GM18868 (cell line): ENCODE data around the gene TMED5.

Source experiments
- ATAC-seq: cut with Tn5 transposase; IDR thresholded peaks from one replicate; pipeline ENCODE4 v1.9.1; 2021; ENCODE audit warnings: mild to moderate bottlenecking, moderate library complexity; ENCODE audit not compliant: unreplicated experiment

The TMED5 gene

DNA sequence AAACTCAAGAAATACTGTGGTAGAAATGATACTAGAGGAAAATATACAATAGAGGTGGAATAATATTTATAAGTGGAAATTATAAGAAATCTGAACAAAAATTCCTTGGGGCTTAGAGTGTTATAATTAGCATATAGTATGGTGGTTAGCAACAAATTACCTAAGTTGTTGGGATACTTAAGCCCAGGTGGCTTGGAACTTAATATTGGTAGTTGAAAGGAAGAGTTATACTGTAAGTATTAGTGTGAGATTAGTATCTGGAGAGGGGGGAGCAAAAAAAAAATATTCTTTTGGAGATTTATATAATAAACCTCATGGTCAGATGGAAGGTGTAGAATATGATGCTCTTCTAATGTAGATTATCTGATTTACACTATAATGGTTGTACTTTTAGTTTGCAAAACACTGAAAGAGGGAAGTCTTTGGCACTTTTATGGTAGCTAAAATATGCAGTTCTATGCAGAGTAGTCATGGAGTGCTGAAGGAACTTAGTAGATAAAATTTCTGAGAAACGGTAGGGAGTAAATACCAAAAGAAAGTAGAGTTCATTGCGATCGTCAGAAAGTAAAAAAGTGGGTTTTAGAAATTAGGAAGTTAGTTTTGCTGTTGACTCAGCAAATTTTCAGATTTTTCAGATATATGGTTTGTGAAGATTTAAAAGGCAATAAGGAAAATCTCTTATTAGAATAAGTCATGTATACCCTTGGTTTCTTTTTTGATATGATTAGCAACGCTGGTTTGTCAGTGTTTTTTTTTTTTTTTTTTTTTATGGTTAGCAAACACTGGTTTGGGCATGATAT, 55.5 kb downstream of the TMED5 start:
- no peak for ATAC-seq

DNA sequence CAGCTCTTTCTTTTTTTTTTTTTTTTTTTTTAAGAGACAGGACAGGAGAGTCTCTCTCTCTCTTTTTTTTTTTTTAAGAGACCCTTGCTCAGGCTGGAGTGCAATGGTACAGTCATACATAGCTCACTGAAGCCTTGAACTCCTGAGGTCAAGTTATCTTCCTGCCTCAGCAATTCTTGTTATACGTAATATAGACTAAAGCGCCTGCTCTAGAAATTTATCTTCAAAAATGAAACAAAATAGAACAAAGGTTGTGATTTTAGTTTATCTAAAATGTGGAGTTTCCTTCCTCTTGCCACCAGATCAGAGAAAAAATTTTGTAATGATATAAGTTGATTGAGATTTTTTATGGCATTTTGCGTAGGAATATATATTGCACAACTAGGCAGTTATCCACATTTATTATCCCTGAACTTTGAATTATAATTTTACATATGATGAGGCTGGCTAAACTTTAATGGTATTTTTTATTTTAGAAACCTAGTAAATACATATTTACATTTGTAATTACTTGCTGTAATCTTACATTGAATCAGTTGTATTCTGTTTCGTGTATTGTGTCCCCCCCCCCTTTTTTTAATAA, 56.9 kb downstream of the TMED5 start:
- no peak for ATAC-seq

DNA sequence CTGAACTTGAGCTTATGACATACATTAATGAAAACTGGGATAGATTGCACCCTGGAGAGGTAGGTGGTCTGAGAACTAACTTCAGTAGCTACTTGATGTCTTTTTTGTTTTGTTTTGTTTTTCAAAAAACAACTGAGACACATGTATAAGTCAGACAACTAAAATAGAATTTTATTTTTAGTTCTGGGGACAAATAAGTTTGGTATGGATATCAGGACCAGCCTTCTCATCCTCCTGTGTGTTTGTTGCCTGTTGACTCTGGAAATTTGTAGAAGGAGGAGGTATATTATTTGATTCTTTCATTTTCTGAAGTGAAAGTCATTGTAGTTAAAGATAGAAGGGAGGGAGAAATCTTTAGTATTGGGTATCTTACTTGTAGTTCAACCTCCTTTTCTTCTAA, 59.6 kb downstream of the TMED5 start:
- no peak for ATAC-seq

DNA sequence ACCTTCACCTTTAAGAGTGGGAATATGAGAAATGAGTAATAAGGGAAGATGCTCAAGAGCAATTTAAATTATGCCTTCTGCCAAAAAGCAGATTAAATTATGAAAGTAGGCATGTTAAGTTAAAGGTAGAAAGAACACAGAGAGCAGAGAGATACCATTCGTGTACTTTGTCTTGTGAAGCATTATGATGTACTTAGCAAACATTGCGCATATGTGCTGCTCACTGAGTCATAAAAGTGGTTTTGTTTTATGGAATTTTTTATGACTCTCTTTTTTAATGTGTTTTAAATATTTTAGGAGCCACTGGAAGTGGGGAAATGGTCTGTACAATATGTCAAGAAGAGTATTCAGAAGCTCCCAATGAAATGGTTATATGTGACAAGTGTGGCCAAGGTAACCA, 65.8 kb downstream of the TMED5 start:
- ATAC-seq: no peak

DNA sequence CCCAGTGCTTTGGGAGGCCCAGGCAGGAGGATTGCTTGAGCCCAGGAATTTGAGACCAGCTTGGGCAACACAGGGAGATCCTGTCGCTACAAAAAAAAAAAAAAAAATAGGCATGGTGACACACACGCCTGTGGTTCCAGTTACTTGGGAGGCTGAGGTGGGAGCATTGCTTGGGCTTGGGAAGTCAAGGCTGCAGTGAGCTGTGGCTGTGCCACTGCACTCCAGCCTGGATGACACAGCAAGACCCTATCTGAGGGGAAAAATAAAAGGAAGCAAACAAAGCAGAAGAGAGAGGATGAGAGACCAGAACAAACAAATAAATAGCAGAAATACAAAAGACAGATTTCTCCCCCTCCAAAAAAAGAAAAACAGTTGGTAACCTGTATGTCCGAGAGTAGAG, 67.1 kb downstream of the TMED5 start:
- ATAC-seq: no peak

DNA sequence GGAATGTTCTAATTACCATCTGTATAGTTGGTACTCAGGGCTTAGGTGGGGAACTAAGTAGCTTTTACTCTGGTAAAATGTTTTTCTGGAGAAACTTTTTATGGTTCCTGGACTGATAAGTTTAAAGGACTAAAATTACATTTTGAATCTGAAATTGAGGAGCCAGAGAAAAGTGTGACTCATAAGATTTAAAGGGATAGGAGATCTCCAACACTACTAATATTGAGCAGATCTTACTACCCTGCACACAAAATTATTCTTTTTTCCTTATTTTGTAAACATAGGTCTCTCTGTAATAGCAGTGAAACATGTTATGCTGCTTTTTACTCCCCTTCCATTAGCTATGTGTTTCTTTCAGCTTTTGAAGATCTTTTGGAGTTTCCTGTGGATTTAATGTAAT, 68.7 kb downstream of the TMED5 start:
- no peak for ATAC-seq

DNA sequence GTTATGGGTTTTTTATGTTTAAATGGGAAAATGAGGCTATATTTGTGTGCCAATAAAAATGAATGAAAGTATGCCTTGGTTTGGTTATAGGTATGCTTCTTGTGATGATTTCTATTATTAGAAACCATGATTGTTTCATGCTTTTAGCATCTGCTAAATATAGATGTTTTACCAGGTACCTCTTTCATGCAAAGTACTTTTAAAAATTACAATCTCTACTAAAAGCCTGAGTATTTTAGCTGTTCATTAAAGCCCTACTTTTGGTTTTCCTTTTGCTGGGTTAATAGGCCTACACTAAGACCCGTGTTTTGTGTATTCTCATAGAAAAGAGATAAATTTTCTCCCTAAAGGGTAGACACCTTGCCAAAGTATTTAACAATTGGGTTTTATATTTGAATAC, 69.1 kb downstream of the TMED5 start:
- no peak for ATAC-seq

DNA sequence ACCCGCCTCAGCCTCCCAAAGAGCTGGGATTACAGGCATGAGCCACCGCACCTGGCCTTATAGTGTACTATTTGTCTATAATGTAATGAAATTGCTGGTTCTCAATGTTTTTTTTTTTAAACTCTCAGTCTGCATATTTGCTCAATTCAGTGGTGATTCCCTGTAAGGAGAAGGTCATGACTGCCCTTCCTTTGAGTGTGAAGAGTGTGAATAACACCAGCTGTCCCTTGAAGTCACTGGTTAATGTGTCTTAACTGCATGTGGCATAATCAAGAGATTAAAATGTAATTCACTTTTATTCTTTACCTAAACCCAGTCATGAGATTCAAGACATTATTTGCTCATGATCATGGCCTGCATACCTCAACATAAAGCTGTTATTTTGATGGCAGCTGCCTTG, 70.6 kb downstream of the TMED5 start:
- ATAC-seq: no peak

DNA sequence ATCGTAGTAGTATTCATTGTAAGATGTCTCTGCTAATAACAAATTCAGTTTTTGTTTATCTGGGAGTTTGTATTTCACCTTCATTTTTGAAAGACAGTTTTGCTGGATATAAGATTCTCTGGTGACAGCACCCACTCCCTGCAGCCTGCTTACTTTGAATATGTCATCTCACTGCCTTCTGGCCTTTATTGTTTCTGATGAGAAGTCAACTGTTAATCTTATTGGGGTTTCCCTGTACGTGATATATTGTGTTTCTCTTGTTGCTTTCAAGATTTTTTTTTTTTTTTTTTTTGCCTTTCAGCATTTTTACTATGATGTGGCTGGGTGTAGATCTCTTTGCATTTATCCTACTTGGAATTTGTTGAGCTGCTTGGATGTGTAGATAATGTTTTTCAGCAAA, 71.9 kb downstream of the TMED5 start:
- ATAC-seq: no peak

DNA sequence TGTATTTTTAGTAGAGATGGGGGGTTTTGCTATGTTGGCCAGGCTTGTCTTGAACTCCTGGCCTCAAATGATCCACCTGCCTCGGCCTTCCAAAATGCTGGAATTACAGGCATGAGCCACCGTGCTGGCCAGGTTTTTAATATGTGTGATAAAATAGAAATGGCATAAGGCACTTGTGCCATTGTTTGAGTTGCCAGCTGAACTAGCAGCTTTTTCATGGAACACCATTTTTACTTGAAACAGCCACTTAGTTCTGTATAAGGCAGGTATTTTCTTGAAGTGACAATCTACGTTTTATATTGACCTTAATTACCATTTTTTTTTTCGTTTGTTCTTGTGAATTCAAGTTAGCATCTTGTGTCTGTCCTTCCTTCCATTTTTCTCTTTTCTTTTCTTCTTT, 72.8 kb downstream of the TMED5 start:
- ATAC-seq: no peak

DNA sequence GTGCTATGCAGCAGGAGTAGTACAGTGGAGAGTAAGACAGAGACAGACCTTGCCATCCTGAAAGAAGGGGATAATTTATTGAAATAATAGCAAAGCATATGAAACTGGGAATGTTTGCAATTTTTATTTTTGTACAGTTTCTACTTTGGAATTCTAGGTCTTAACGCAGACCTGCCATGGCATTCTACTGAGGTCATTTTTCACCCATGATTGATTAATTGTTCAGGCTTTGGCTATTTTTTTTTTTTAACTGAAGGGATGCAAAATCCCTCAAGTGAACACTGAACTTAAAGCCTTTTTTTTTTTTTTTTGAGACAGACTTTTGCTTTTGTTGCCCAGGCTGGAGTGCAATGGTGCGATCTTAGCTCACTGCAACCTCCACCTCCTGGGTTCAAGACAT, 74.0 kb downstream of the TMED5 start:
- no peak for ATAC-seq

DNA sequence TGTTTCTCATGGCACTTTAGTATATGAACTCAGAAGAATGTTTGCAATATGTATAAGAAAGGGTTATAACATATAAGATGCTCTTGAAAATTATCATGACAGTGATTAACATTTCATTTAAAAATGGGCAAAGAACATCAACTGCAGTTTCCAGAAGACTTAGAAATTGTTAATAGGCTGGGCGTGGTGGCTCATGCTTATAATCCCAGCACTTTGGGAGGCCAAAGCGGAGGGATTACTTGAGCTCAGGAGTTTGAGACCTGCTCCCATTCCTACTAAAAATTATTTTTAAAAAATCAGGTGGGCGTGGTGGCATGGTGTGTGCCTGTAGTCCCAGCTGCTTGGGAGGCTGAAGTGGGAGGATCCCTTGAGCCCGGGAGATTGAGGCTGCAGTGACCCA, 78.1 kb downstream of the TMED5 start:
- no peak for ATAC-seq
